ENCODE data around the gene LASP1.

LASP1 gene

GRCh38 chr17:38890410-38890746, 20.5 kb downstream of the LASP1 start:
- no peak overlapping the region for H3K4me3 ChIP-seq (ENCODE audit: control insufficient read depth, low read depth, low read length)
- no peak for DNase-seq (ENCODE audit: low read depth)
- no peak for TF ChIP-seq CTCF (IDR thresholded peaks at IDR 0.05; ENCODE audit: control insufficient read depth, insufficient read depth, low read depth, low read length, missing control alignments)

GRCh38 chr17:38891441-38891840, 21.6 kb downstream of the LASP1 start:
- no peak overlapping the region for H3K4me3 ChIP-seq (ENCODE audit: control insufficient read depth, low read depth, low read length)
- TF ChIP-seq CTCF (IDR thresholded peaks at IDR 0.05; ENCODE audit: control insufficient read depth, insufficient read depth, low read depth, low read length, missing control alignments): no peak
- no peak for DNase-seq (ENCODE audit: low read depth)

- no peak overlapping the region for H3K4me3 ChIP-seq (ENCODE audit: control insufficient read depth, low read depth, low read length)
- no peak for TF ChIP-seq CTCF (IDR thresholded peaks at IDR 0.05; ENCODE audit: control insufficient read depth, insufficient read depth, low read depth, low read length, missing control alignments)
- DNase-seq (ENCODE audit: low read depth): no peak
These were observed 22.2 kb downstream of the LASP1 start for GRCh38 chr17:38892083-38892482.

- no peak for TF ChIP-seq CTCF (IDR thresholded peaks at IDR 0.05; ENCODE audit: control insufficient read depth, insufficient read depth, low read depth, low read length, missing control alignments)
- no peak overlapping the region for H3K4me3 ChIP-seq (ENCODE audit: control insufficient read depth, low read depth, low read length)
- no peak for DNase-seq (ENCODE audit: low read depth)
These were observed 22.8 kb downstream of the LASP1 start for GRCh38 chr17:38892620-38893019.

GRCh38 chr17:38893113-38893512, 23.3 kb downstream of the LASP1 start:
- no peak for DNase-seq (ENCODE audit: low read depth)
- no peak for TF ChIP-seq CTCF (IDR thresholded peaks at IDR 0.05; ENCODE audit: control insufficient read depth, insufficient read depth, low read depth, low read length, missing control alignments)
- no peak overlapping the region for H3K4me3 ChIP-seq (ENCODE audit: control insufficient read depth, low read depth, low read length)

- no peak overlapping the region for H3K4me3 ChIP-seq (ENCODE audit: control insufficient read depth, low read depth, low read length)
- no peak for DNase-seq (ENCODE audit: low read depth)
- TF ChIP-seq CTCF (IDR thresholded peaks at IDR 0.05; ENCODE audit: control insufficient read depth, insufficient read depth, low read depth, low read length, missing control alignments): no peak
These were observed 23.7 kb downstream of the LASP1 start for GRCh38 chr17:38893607-38894006.

- TF ChIP-seq CTCF (IDR thresholded peaks at IDR 0.05; ENCODE audit: control insufficient read depth, insufficient read depth, low read depth, low read length, missing control alignments): no peak
- H3K4me3 ChIP-seq (ENCODE audit: control insufficient read depth, low read depth, low read length): no peak overlapping the region
- no peak for DNase-seq (ENCODE audit: low read depth)
These were observed 24.4 kb downstream of the LASP1 start for GRCh38 chr17:38894276-38894675.
